Calu3 (cell line): Measurements from ENCODE around the gene CMTM8. TPM values are rescaled to one million over a fixed set of nuclear protein-coding genes. Genes with fewer than 3 reads are reported as not detected.

Experiments
- BruUV-seq: library from RNA; stranded (reverse); fragments of 400-500 nt; replicated peaks from 2 replicates; lab custom pipeline; 2021; lab: Mats Ljungman, UMichigan
- CTCF ChIA-PET: fragments of 300-600 bp; sonication (Branson Sonifier 250); formaldehyde crosslinking; loops from one replicate; lab custom pipeline; 2022; ENCODE audit warnings: antibody characterized with exemption; lab: Charles Lee
- DNase-seq: peaks from one replicate; pipeline ENCODE4 v3.0.0; 2022
- H3K27ac Mint-ChIP-seq: one replicate; pipeline ENCODE4 v1.8.0; 2022; ENCODE audit warnings: mixed read lengths; ENCODE audit not compliant: unreplicated experiment
- H3K27me3 Mint-ChIP-seq: one replicate; pipeline ENCODE4 v1.8.0; 2022; ENCODE audit warnings: mixed read lengths; ENCODE audit not compliant: unreplicated experiment
- H3K36me3 Mint-ChIP-seq: one replicate; pipeline ENCODE4 v1.8.0; 2022; ENCODE audit warnings: mild to moderate bottlenecking, moderate library complexity, mixed read lengths; ENCODE audit not compliant: insufficient read depth, unreplicated experiment
- H3K4me1 Mint-ChIP-seq: one replicate; pipeline ENCODE4 v1.8.0; 2022; ENCODE audit warnings: mild to moderate bottlenecking, low read depth, mixed read lengths; ENCODE audit not compliant: unreplicated experiment
- H3K4me3 Mint-ChIP-seq: one replicate; pipeline ENCODE4 v1.8.0; 2022; ENCODE audit warnings: mild to moderate bottlenecking, low read depth, moderate library complexity, mixed read lengths; ENCODE audit not compliant: unreplicated experiment
- H3K9me3 Mint-ChIP-seq: one replicate; pipeline ENCODE4 v1.8.0; 2022; ENCODE audit warnings: low read depth, mixed read lengths; ENCODE audit not compliant: unreplicated experiment
- intact Hi-C: fragments of 100-400 bp; cut with micrococcal nuclease; formaldehyde crosslinking; loops from one replicate; pipeline ENCODE4 v1.10.0; 2022; ENCODE audit not compliant: unreplicated experiment
- total RNA-seq: library from RNA; stranded (reverse); gene quantifications from 2 replicates; pipeline ENCODE4 v1.2.3, GENCODE V29; 2022
- TF ChIP-seq, protein P1 (sequence below): fragments of 200-600 bp; IDR thresholded peaks from one replicate; pipeline ENCODE4 v1.8.0; 2022; ENCODE audit warnings: antibody characterized with exemption; ENCODE audit not compliant: unreplicated experiment

CMTM8 gene
- total RNA-seq, 1 experiment from 2014 or later, result 19.0 TPM

- Mint-ChIP-seq H3K27me3 (no peaks in the 10 kb centered on the region), H3K4me1 (peaks cover 15% of the 10 kb centered on the region), H3K27ac (no peak overlapping the region), H3K36me3 (no peaks in the 10 kb centered on the region), H3K4me3 (no peak overlapping the region), H3K9me3 (no peaks in the 10 kb centered on the region)
- TF ChIP-seq, protein P1, sequence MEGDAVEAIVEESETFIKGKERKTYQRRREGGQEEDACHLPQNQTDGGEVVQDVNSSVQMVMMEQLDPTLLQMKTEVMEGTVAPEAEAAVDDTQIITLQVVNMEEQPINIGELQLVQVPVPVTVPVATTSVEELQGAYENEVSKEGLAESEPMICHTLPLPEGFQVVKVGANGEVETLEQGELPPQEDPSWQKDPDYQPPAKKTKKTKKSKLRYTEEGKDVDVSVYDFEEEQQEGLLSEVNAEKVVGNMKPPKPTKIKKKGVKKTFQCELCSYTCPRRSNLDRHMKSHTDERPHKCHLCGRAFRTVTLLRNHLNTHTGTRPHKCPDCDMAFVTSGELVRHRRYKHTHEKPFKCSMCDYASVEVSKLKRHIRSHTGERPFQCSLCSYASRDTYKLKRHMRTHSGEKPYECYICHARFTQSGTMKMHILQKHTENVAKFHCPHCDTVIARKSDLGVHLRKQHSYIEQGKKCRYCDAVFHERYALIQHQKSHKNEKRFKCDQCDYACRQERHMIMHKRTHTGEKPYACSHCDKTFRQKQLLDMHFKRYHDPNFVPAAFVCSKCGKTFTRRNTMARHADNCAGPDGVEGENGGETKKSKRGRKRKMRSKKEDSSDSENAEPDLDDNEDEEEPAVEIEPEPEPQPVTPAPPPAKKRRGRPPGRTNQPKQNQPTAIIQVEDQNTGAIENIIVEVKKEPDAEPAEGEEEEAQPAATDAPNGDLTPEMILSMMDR, result no peak
- CTCF ChIA-PET, result no interaction called here
- DNase-seq, result no peak
- intact Hi-C loops, result no loop called here
- BruUV-seq, result no TSS peak
These were observed 78.5 kb downstream of the CMTM8 start for GRCh38 chr3:32316976-32317375.

- intact Hi-C loops, result no loop called here
- Mint-ChIP-seq H3K4me1 (no peaks in the 10 kb centered on the region), H3K4me3 (no peak overlapping the region), H3K9me3 (no peaks in the 10 kb centered on the region), H3K27me3 (no peaks in the 10 kb centered on the region), H3K36me3 (no peaks in the 10 kb centered on the region), H3K27ac (no peak overlapping the region)
- TF ChIP-seq, protein P1, result no peak
- BruUV-seq, result no TSS peak
- CTCF ChIA-PET, result no interaction called here
- DNase-seq, result no peak
These were observed 81.1 kb downstream of the CMTM8 start for GRCh38 chr3:32319607-32320006.

DNA sequence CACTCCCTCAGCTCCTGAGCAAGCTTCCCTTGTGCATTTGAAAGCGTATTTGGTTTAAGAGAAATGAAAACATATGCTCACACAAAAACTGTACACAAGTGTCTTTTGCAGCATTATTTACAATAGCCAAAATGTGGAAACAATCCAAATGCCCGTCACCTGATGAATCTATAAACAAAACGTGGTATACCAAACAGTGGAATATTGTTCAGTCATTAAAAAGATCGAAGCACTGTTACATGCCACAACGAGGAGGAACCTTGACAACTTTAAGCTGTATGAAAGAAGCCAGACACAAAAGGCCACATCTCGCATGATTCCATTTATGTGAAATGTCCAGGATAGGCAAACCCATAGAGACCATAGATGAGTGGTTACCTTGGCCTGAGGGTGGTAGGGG is 81.6 kb downstream of the CMTM8 start:
- no peaks in the 10 kb centered on the region for H3K4me1 Mint-ChIP-seq
- no peaks in the 10 kb centered on the region for H3K27me3 Mint-ChIP-seq
- no peaks in the 10 kb centered on the region for H3K9me3 Mint-ChIP-seq
- CTCF ChIA-PET, result no interaction called here
- H3K36me3 Mint-ChIP-seq, result no peaks in the 10 kb centered on the region
- TF ChIP-seq, protein P1, result no peak
- intact Hi-C loops, result no loop called here
- H3K27ac Mint-ChIP-seq, result no peak overlapping the region
- no peak for DNase-seq
- no peak overlapping the region for H3K4me3 Mint-ChIP-seq
- no TSS peak for BruUV-seq

- Mint-ChIP-seq H3K27ac (no peak overlapping the region), H3K4me3 (no peak overlapping the region), H3K4me1 (no peaks in the 10 kb centered on the region), H3K9me3 (no peaks in the 10 kb centered on the region), H3K36me3 (no peaks in the 10 kb centered on the region), H3K27me3 (no peaks in the 10 kb centered on the region)
- BruUV-seq, result no TSS peak
- DNase-seq, result no peak
- CTCF ChIA-PET, result no interaction called here
- intact Hi-C loops, result no loop called here
- TF ChIP-seq, protein P1, result no peak
These were observed 82.8 kb downstream of the CMTM8 start for GRCh38 chr3:32321095-32321790.
